ENCODE results near the gene GOLGA6C.
A peak's percentile ranks its signal among the peaks of the same experiment; 100 is the strongest.
"Not testable (repeated sequence)": the region's sequence is repeated elsewhere in the genome, so short reads cannot be mapped to it uniquely, and the experiment has no call there.

The GOLGA6C gene

GRCh38 chr15:75252285-75252684 lies 5.8 kb upstream of the GOLGA6C start:
- DNase-seq (ENCODE audit: low read depth in 1 of 2, low spot score in 1 of 2) = not testable (repeated sequence)

- not testable (repeated sequence) for DNase-seq (ENCODE audit: low read depth in 1 of 2, low spot score in 1 of 2)
These were observed 648 bp downstream of the GOLGA6C start for GRCh38 chr15:75258620-75259343.

- not testable (repeated sequence) for DNase-seq (ENCODE audit: low read depth in 1 of 2, low spot score in 1 of 2)
These were observed 1.7 kb downstream of the GOLGA6C start for GRCh38 chr15:75259873-75260272.

- not testable (repeated sequence) for DNase-seq (ENCODE audit: low read depth in 1 of 2, low spot score in 1 of 2)
These were observed 15.7 kb downstream of the GOLGA6C start for GRCh38 chr15:75273751-75274359.

- DNase-seq (ENCODE audit: low read depth in 1 of 2, low spot score in 1 of 2) = peak; percentile 26 to 49
These were observed 16.5 kb downstream of the GOLGA6C start for GRCh38 chr15:75274509-75275107.

GRCh38 chr15:75275617-75276016 lies 17.5 kb downstream of the GOLGA6C start:
- DNase-seq (ENCODE audit: low read depth in 1 of 2, low spot score in 1 of 2) = not testable (repeated sequence)

- DNase-seq (ENCODE audit: low read depth in 1 of 2, low spot score in 1 of 2) = not testable (repeated sequence)
These were observed 20.4 kb downstream of the GOLGA6C start for GRCh38 chr15:75278497-75278896.

- not testable (repeated sequence) for DNase-seq (ENCODE audit: low read depth in 1 of 2, low spot score in 1 of 2)
These were observed 24.4 kb downstream of the GOLGA6C start, which contains the start of gene GOLGA6D for GRCh38 chr15:75282572-75282971. GOLGA6D (plus strand) TSS chr15:75282835; CDS start chr15:75282876, 41 bp downstream.

GRCh38 chr15:75284152-75284551 lies 26.0 kb downstream of the GOLGA6C start:
- not testable (repeated sequence) for DNase-seq (ENCODE audit: low read depth in 1 of 2, low spot score in 1 of 2)

GRCh38 chr15:75293660-75294059 lies 35.5 kb downstream of the GOLGA6C start:
- DNase-seq (ENCODE audit: low read depth in 1 of 2, low spot score in 1 of 2) = not testable (repeated sequence)

GRCh38 chr15:75298541-75299310 lies 40.6 kb downstream of the GOLGA6C start:
- not testable (repeated sequence) for DNase-seq (ENCODE audit: low read depth in 1 of 2, low spot score in 1 of 2)

- DNase-seq (ENCODE audit: low read depth in 1 of 2, low spot score in 1 of 2) = peak; percentile 48 to 51
These were observed 41.2 kb downstream of the GOLGA6C start for GRCh38 chr15:75299311-75299688.

GRCh38 chr15:75300026-75300425 lies 41.9 kb downstream of the GOLGA6C start:
- DNase-seq (ENCODE audit: low read depth in 1 of 2, low spot score in 1 of 2) = not testable (repeated sequence)

GRCh38 chr15:75302318-75302717 lies 44.2 kb downstream of the GOLGA6C start:
- DNase-seq (ENCODE audit: low read depth in 1 of 2, low spot score in 1 of 2) = no peak

- DNase-seq (ENCODE audit: low read depth in 1 of 2, low spot score in 1 of 2) = not testable (repeated sequence)
These were observed 44.6 kb downstream of the GOLGA6C start for GRCh38 chr15:75302753-75303152.

GRCh38 chr15:75306188-75306587 lies 48.1 kb downstream of the GOLGA6C start:
- no peak for DNase-seq (ENCODE audit: low read depth in 1 of 2, low spot score in 1 of 2)

GRCh38 chr15:75307778-75308390 lies 49.8 kb downstream of the GOLGA6C start:
- DNase-seq (ENCODE audit: low read depth in 1 of 2, low spot score in 1 of 2) = no peak

- DNase-seq (ENCODE audit: low read depth in 1 of 2, low spot score in 1 of 2) = no peak
These were observed 51.6 kb downstream of the GOLGA6C start for GRCh38 chr15:75309711-75310110.

- not testable (repeated sequence) for DNase-seq (ENCODE audit: low read depth in 1 of 2, low spot score in 1 of 2)
These were observed 54.4 kb downstream of the GOLGA6C start for GRCh38 chr15:75312548-75312947.

GRCh38 chr15:75313116-75313845 lies 55.1 kb downstream of the GOLGA6C start:
- no peak for DNase-seq (ENCODE audit: low read depth in 1 of 2, low spot score in 1 of 2)
